Adipocyte (in vitro differentiated cells): ENCODE data around the gene CEP20.

ENCODE experiments used
- DNase-seq: peaks from one replicate; pipeline ENCODE4 v3.0.0-alpha.2; 2015; ENCODE audit warnings: low read depth
- H3K27me3 ChIP-seq: replicated peaks from 2 replicates; pipeline ENCODE4 v1.7.0; 2013; ENCODE audit warnings: mild to moderate bottlenecking, low read length, moderate library complexity; ENCODE audit not compliant: control insufficient read depth, insufficient read depth
- H3K36me3 ChIP-seq: 2 replicates; pipeline ENCODE4 v1.7.0; 2013; ENCODE audit warnings: low read length, mild to moderate bottlenecking, moderate library complexity; ENCODE audit not compliant: control insufficient read depth, insufficient read depth, severe bottlenecking
- H3K4me1 ChIP-seq: 2 replicates; pipeline ENCODE4 v1.7.0; 2013; ENCODE audit warnings: mild to moderate bottlenecking, low read length, moderate library complexity; ENCODE audit not compliant: control insufficient read depth, insufficient read depth
- H3K4me3 ChIP-seq: 2 replicates; pipeline ENCODE4 v1.7.0; 2013; ENCODE audit warnings: mild to moderate bottlenecking, low read length, moderate library complexity
- H3K9ac ChIP-seq: 2 replicates; pipeline ENCODE4 v1.7.0; 2013; ENCODE audit warnings: mild to moderate bottlenecking, low read length, moderate library complexity
- H3K9me3 ChIP-seq: 2 replicates; pipeline ENCODE4 v1.7.0; 2013; ENCODE audit warnings: mild to moderate bottlenecking, low read length, moderate library complexity; ENCODE audit not compliant: control insufficient read depth

Gene CEP20

GRCh38 chr16:15876503-15876902, 11.9 kb downstream of the CEP20 start:
- no peak overlapping the region for H3K4me3 ChIP-seq
- H3K9ac ChIP-seq = no peak overlapping the region
- no peaks in the 10 kb centered on the region for H3K9me3 ChIP-seq
- H3K36me3 ChIP-seq = peaks cover 18% of the 10 kb centered on the region
- no peak for DNase-seq
- no peaks in the 10 kb centered on the region for H3K27me3 ChIP-seq
- H3K4me1 ChIP-seq = peaks cover 44% of the 10 kb centered on the region

- DNase-seq = peak; percentile 92
- Histone ChIP-seq H3K4me1 (peaks cover 34% of the 10 kb centered on the region), H3K9me3 (no peaks in the 10 kb centered on the region), H3K9ac (peak overlapping the region; percentile 57), H3K4me3 (no peak overlapping the region), H3K36me3 (peaks cover 32% of the 10 kb centered on the region), H3K27me3 (no peaks in the 10 kb centered on the region)
These were observed 13.6 kb downstream of the CEP20 start for GRCh38 chr16:15874745-15875314.

GRCh38 chr16:15873737-15874136, 14.7 kb downstream of the CEP20 start:
- no peak overlapping the region for H3K4me3 ChIP-seq
- no peaks in the 10 kb centered on the region for H3K27me3 ChIP-seq
- H3K9me3 ChIP-seq = no peaks in the 10 kb centered on the region
- peaks cover 24% of the 10 kb centered on the region for H3K4me1 ChIP-seq
- DNase-seq = no peak
- no peak overlapping the region for H3K9ac ChIP-seq
- H3K36me3 ChIP-seq = peaks cover 40% of the 10 kb centered on the region

DNA sequence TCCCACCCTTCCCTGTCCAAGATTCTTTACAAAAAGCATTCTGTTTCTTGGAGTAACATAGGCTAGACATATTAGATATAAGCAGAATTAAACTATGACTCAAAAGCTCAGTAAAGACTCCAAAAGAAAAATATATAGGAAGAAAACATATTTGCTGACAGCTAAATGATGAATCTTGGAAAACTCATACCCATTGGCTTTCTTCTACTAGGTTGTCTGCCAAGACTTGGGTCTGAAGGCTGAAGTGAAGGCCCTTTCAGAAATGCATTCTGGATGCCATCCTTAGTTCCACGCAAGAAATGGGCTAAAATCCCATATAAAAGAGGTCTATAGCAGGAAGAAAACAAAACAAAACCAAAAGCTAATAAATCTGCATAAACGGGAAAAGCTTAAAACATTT, 15.1 kb downstream of the CEP20 start:
- Histone ChIP-seq H3K27me3 (no peaks in the 10 kb centered on the region), H3K4me1 (peaks cover 19% of the 10 kb centered on the region), H3K9ac (no peak overlapping the region), H3K9me3 (no peaks in the 10 kb centered on the region), H3K4me3 (no peak overlapping the region), H3K36me3 (peaks cover 45% of the 10 kb centered on the region)
- no peak for DNase-seq

DNA sequence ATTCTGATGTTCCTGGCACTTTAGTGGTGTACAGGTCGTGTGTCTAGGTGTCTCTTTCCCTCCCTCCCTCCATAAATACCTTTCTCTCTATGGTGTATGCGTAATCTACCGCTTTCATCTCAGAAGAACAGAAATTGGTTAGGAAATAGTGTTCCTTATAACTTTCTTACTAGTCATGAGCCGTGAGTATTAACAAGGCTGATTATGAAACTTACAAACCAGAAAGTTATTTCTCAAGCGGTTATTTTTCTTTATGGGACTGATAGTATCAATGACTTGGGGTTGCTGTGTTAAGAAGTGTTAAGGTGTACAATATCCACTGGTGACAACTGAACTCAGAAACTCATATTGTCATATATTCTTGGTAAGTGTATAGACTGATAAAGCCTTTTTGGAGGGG, 18.4 kb downstream of the CEP20 start:
- no peak for DNase-seq
- H3K27me3 ChIP-seq = no peaks in the 10 kb centered on the region
- peaks cover 51% of the 10 kb centered on the region for H3K36me3 ChIP-seq

GRCh38 chr16:15866451-15866850, 22.0 kb downstream of the CEP20 start:
- no peaks in the 10 kb centered on the region for H3K9me3 ChIP-seq
- DNase-seq = no peak
- H3K4me3 ChIP-seq = no peak overlapping the region

More for the DNA sequence above, 18.4 kb downstream of the CEP20 start:
- peaks cover 33% of the 10 kb centered on the region for H3K4me1 ChIP-seq
- no peak overlapping the region for H3K9ac ChIP-seq
- no peak overlapping the region for H3K4me3 ChIP-seq
- no peaks in the 10 kb centered on the region for H3K9me3 ChIP-seq

DNA sequence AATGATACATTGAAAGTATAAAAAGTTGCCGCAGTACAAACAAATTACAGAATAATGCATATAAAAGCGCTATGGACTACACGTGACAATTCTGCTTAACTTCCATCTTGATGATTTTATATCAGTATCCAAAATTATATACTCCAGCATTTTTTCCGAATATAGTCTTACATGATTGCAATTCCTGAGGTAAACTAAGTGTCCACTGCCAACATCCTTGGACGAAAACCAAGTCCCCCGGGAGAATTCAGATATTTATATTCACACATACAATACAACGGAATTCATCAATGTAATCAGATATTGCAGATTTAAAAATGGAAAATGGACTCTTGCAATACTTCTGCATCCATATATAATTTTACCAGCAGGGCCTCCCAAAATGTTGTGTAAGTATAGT, 22.7 kb downstream of the CEP20 start:
- Histone ChIP-seq H3K4me1 (peaks cover 27% of the 10 kb centered on the region), H3K36me3 (peaks cover 36% of the 10 kb centered on the region), H3K9ac (no peak overlapping the region), H3K4me3 (peak overlapping the region; percentile 6), H3K9me3 (no peaks in the 10 kb centered on the region), H3K27me3 (no peaks in the 10 kb centered on the region)
- DNase-seq = peak; percentile 61

More at GRCh38 chr16:15866451-15866850, 22.0 kb downstream of the CEP20 start:
- Histone ChIP-seq H3K36me3 (peaks cover 41% of the 10 kb centered on the region), H3K4me1 (peaks cover 27% of the 10 kb centered on the region), H3K9ac (no peak overlapping the region), H3K27me3 (no peaks in the 10 kb centered on the region)

- no peak for DNase-seq
- H3K36me3 ChIP-seq = peaks cover 28% of the 10 kb centered on the region
- no peak overlapping the region for H3K4me3 ChIP-seq
- H3K9me3 ChIP-seq = no peaks in the 10 kb centered on the region
- peaks cover 22% of the 10 kb centered on the region for H3K4me1 ChIP-seq
- H3K9ac ChIP-seq = no peak overlapping the region
- H3K27me3 ChIP-seq = no peaks in the 10 kb centered on the region
These were observed 23.5 kb downstream of the CEP20 start for GRCh38 chr16:15864939-15865338.

- Histone ChIP-seq H3K36me3 (peaks cover 8% of the 10 kb centered on the region), H3K9me3 (no peaks in the 10 kb centered on the region), H3K4me3 (no peak overlapping the region), H3K27me3 (peaks cover 11% of the 10 kb centered on the region), H3K9ac (no peak overlapping the region), H3K4me1 (peaks cover 26% of the 10 kb centered on the region)
- no peak for DNase-seq
These were observed 26.4 kb downstream of the CEP20 start for GRCh38 chr16:15861996-15862395.

GRCh38 chr16:15858921-15859668, 29.3 kb downstream of the CEP20 start:
- no peaks in the 10 kb centered on the region for H3K9me3 ChIP-seq
- no peak overlapping the region for H3K4me3 ChIP-seq
- H3K9ac ChIP-seq = no peak overlapping the region
- H3K4me1 ChIP-seq = peaks cover 6% of the 10 kb centered on the region
- H3K27me3 ChIP-seq = peaks cover 31% of the 10 kb centered on the region
- no peaks in the 10 kb centered on the region for H3K36me3 ChIP-seq
- no peak for DNase-seq

DNA sequence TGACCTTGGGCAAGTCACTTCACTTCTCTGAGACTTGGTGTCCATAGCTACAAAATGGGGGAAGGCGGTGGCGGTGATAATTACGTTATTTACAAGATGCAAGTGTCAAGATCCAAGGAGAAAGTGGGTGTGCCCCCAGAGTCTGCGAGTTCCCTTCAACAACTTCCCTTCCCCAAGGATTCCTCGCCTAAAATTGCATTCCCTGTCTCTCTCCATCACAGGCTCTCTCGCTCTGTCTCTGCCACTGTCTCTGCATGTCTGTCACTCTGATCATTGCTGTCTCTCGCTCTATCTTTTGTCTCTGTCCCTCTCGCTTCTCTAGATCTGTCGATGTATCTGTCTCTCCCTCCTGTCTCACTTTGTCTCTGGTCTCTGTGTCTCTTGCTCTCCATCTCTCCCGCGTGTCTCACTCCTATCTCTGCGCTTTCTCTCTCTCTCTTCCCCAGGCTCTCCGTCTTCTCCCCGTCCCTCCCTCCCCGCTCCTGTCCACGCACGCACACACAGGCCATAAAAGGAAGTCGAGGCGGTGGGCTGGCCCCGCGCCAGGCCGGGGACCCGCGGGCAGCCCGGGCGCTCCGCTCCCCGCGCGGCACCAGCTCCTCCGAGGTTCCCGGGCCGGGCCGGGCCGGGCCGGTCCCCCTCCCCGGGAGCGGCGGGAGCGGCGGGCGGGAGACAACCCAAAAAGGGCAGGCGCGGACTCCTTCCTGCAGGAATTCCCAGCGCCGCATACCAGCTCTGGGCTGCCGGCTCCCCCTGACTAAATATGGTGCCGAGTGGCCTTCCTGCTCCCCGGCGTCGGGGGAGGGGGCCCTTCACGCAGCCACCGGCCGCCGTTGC, 30.5 kb downstream of the CEP20 start:
- no peaks in the 10 kb centered on the region for H3K36me3 ChIP-seq
- H3K4me1 ChIP-seq = peaks cover 6% of the 10 kb centered on the region
- H3K4me3 ChIP-seq = peak overlapping the region; percentile 74
- no peak overlapping the region for H3K9ac ChIP-seq
- H3K27me3 ChIP-seq = peaks cover 32% of the 10 kb centered on the region
- peak; percentile 80 for DNase-seq
- H3K9me3 ChIP-seq = no peaks in the 10 kb centered on the region
